Progenitor cell of endocrine pancreas (in vitro differentiated cells): ENCODE results near the gene MIGA1. TPM values are rescaled to one million over a fixed set of nuclear protein-coding genes. Genes with fewer than 3 reads are reported as not detected.

Experiments
- DNase-seq: peaks from one replicate; pipeline ENCODE4 v3.0.0; 2021; ENCODE audit warnings: low spot score; ENCODE audit not compliant: unreplicated experiment
- H3K27ac Mint-ChIP-seq: 2 replicates; pipeline ENCODE4 v1.8.0; 2021; ENCODE audit warnings: mild to moderate bottlenecking, moderate library complexity, mixed read lengths
- H3K27me3 Mint-ChIP-seq: 2 replicates; pipeline ENCODE4 v1.8.0; 2021; ENCODE audit warnings: mixed read lengths
- H3K36me3 Mint-ChIP-seq: 2 replicates; pipeline ENCODE4 v1.8.0; 2022; ENCODE audit warnings: mixed read lengths; ENCODE audit not compliant: insufficient read depth
- H3K4me1 Mint-ChIP-seq: 2 replicates; pipeline ENCODE4 v1.8.0; 2021; ENCODE audit warnings: low read depth, mixed read lengths
- H3K4me3 Mint-ChIP-seq: 2 replicates; pipeline ENCODE4 v1.8.0; 2021; ENCODE audit warnings: low read depth, mild to moderate bottlenecking, moderate library complexity, mixed read lengths
- H3K9me3 Mint-ChIP-seq: 2 replicates; pipeline ENCODE4 v1.8.0; 2021; ENCODE audit warnings: low read depth, mixed read lengths
- total RNA-seq: library from RNA; stranded (reverse); gene quantifications from 2 replicates; pipeline ENCODE4 v1.2.1, GENCODE V29; 2021
- TF ChIP-seq, protein P1 (sequence below): fragments of 200-600 bp; sonication (generic); IDR thresholded peaks from one replicate; pipeline ENCODE4 v1.5.0; 2021; ENCODE audit warnings: antibody characterized with exemption, mild to moderate bottlenecking; ENCODE audit not compliant: unreplicated experiment

The MIGA1 gene
- total RNA-seq, 1 donor from 2014 or later, result 14.9 TPM

DNA sequence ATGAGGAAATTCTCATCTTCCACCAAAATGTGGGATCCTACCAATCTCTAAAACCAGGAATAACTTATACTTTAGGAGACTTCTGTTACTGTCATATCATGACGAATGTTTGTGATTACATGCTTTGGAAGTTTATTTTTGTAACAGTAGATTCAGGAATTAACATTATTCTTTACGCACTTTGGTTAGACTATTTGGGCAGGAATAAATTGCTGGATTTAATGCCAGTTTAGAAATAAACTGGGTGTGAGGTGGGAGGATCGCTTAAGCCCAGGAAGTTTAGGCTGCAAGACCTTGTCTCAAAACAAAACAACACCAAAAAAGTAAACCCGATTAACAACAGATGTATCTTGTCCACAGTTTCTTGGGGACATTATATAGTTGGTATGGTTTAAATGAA lies 52.1 kb downstream of the MIGA1 start:
- TF ChIP-seq, protein P1, sequence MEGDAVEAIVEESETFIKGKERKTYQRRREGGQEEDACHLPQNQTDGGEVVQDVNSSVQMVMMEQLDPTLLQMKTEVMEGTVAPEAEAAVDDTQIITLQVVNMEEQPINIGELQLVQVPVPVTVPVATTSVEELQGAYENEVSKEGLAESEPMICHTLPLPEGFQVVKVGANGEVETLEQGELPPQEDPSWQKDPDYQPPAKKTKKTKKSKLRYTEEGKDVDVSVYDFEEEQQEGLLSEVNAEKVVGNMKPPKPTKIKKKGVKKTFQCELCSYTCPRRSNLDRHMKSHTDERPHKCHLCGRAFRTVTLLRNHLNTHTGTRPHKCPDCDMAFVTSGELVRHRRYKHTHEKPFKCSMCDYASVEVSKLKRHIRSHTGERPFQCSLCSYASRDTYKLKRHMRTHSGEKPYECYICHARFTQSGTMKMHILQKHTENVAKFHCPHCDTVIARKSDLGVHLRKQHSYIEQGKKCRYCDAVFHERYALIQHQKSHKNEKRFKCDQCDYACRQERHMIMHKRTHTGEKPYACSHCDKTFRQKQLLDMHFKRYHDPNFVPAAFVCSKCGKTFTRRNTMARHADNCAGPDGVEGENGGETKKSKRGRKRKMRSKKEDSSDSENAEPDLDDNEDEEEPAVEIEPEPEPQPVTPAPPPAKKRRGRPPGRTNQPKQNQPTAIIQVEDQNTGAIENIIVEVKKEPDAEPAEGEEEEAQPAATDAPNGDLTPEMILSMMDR, result no peak
- Mint-ChIP-seq H3K36me3 (peaks cover 5% of the 10 kb centered on the region), H3K4me1 (peaks cover 5% of the 10 kb centered on the region), H3K9me3 (no peaks in the 10 kb centered on the region), H3K27me3 (no peaks in the 10 kb centered on the region), H3K4me3 (no peak overlapping the region), H3K27ac (no peak overlapping the region)
- DNase-seq, result no peak

DNA sequence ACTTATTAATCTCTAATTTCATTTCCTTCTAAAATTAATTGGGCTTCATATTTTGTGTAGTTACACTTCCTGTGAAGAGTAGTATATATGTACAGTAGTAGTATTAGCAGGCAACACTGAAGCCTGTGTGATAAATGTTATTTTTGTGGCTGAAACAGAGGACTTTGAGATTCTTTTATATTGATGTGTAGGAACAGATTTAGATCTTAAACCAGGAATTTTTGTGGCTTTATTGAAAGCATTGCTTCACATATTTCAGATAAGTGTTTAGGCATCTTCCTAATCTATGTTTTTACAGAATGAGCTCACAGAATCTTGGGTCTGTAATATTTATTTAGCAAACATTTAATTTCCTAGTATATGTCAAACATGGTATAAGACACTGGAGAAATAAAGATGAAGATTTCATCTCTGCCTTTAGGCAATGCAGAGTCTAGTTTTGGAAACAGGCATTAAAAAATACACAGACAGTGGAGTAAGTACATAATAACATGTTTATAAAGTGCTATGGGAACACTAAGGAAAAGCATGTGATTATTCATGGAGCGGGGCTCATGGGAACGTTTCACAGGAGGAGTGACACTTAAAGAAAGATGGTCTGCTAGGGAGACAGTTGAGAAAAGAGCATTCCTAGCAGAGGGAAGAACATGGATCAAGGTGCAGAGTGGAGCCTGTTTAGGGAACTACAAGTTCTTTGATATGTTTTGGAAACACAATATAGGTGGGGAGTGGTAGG lies 52.7 kb downstream of the MIGA1 start:
- Mint-ChIP-seq H3K27me3 (no peaks in the 10 kb centered on the region), H3K27ac (no peak overlapping the region), H3K36me3 (peaks cover 3% of the 10 kb centered on the region), H3K4me3 (no peak overlapping the region), H3K4me1 (peaks cover 5% of the 10 kb centered on the region), H3K9me3 (no peaks in the 10 kb centered on the region)
- TF ChIP-seq, protein P1, result no peak
- no peak for DNase-seq

DNA sequence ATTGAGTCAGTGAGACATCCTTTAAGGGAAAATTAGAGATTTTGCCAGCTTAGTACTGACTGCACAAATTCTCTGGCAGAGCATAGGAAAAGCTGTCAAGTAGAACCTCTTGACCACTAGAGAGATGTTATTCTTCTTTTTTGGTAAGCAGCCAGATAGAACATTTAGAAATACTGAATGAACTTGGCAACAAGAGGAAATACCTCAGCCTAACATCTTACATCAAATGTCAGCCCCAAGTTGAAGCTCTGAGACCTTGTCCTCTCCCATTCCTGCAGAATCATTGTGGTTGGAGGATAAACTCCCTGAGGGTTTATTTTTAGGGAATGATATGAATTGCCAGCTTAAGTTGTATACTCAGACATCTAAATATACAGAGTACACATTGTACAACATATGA lies 53.5 kb downstream of the MIGA1 start:
- peaks cover 1% of the 10 kb centered on the region for H3K36me3 Mint-ChIP-seq
- H3K4me3 Mint-ChIP-seq, result no peak overlapping the region
- no peak overlapping the region for H3K27ac Mint-ChIP-seq
- TF ChIP-seq, protein P1, result no peak
- DNase-seq, result no peak
- no peaks in the 10 kb centered on the region for H3K27me3 Mint-ChIP-seq
- H3K4me1 Mint-ChIP-seq, result peaks cover 5% of the 10 kb centered on the region
- H3K9me3 Mint-ChIP-seq, result no peaks in the 10 kb centered on the region

DNA sequence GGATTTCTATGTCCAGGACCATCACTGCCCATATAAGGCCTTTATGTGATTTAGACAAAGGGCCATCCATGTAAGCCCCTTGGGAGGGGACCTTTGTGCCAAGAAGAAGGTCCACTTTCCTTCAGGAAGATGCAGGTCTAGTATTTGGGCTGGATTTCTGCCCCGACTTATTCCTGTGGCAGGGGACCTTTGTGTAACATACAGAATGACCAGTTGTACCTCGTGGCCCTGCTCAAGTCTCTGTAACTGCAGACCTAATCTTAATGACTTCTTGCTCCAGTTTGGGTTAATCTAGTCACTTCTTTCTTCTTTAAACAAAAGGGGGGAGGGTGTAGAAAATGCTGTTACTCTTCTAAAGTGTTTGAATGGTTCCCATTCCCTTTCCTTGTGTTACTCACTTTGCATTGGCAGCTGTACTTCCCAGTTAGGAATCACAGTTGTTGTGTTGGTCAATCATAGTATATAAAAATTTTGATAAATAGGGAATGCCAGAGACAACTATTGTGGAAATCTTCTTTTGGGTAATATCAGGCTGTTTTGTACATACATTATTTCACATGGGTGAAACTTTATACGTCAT lies 54.2 kb downstream of the MIGA1 start:
- DNase-seq, result no peak
- H3K4me3 Mint-ChIP-seq, result no peak overlapping the region
- H3K36me3 Mint-ChIP-seq, result peaks cover 1% of the 10 kb centered on the region
- no peak overlapping the region for H3K27ac Mint-ChIP-seq
- no peaks in the 10 kb centered on the region for H3K27me3 Mint-ChIP-seq
- H3K4me1 Mint-ChIP-seq, result peaks cover 5% of the 10 kb centered on the region
- TF ChIP-seq, protein P1, result no peak
- H3K9me3 Mint-ChIP-seq, result no peaks in the 10 kb centered on the region

DNA sequence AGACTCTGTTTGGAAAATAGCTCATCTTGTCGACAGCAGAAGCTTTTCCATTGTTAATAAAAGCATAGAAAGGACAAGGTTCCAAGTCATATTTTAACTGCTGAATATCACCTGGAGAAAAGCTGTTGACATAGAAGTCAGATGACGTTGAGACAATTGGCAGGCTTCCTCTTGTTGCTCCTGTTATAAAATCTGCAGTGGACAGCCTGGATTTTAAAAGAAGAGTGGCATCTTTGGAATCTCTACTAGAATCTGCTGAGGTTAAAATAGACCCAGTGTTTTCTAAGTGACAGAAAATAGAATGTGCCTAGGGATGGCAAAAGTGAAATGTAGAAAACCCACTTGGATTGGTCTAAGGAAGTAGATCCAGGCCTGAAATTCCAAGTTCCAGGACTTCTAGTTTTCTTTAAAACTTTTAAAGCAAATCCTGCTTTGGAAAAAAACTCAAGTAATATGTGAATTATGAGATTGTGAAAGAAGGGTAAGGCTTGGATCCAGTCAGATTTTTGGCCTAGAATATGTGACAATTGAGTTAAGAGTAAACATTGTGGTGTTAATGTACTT lies 55.4 kb downstream of the MIGA1 start:
- H3K9me3 Mint-ChIP-seq, result no peaks in the 10 kb centered on the region
- no peaks in the 10 kb centered on the region for H3K27me3 Mint-ChIP-seq
- TF ChIP-seq, protein P1, result no peak
- no peak overlapping the region for H3K27ac Mint-ChIP-seq
- H3K4me3 Mint-ChIP-seq, result no peak overlapping the region
- H3K36me3 Mint-ChIP-seq, result no peaks in the 10 kb centered on the region
- DNase-seq, result no peak
- peaks cover 5% of the 10 kb centered on the region for H3K4me1 Mint-ChIP-seq
